Transverse colon (tissue), 4 donors: Measurements from ENCODE around the gene SLC45A1. TPM values are rescaled to one million over a fixed set of nuclear protein-coding genes. Genes with fewer than 3 reads are reported as not detected.
A peak's percentile ranks its signal among the peaks of the same experiment; 100 is the strongest.

Source experiments
- DNase-seq: peaks from one replicate; pipeline ENCODE4 v3.0.0-alpha.2; 2019
- H3K27ac ChIP-seq, 4 donors: fragments of 200-600 bp; sonication (generic); 2 replicates each; pipeline ENCODE4 v1.5.1; 2016 to 2018; ENCODE audit warnings: inconsistent platforms in 4 of 4
- H3K27me3 ChIP-seq: fragments of 200-600 bp; sonication (generic); 2 replicates; pipeline ENCODE4 v1.5.1; 2017; ENCODE audit warnings: inconsistent platforms
- H3K36me3 ChIP-seq, 4 donors: fragments of 200-600 bp; sonication (generic); 2 replicates each; pipeline ENCODE4 v1.5.1; 2017 to 2019; ENCODE audit warnings: inconsistent platforms in 4 of 4
- H3K4me1 ChIP-seq, 4 donors: fragments of 200-600 bp; sonication (generic); 2 replicates each; pipeline ENCODE4 v1.5.1; 2017 to 2020; ENCODE audit warnings: inconsistent platforms in 4 of 4
- H3K4me3 ChIP-seq, 4 donors: fragments of 200-600 bp; sonication (generic); 1 replicate in 1 of 4; 2 replicates in 3 of 4; pipeline versions ENCODE4 v1.5.1 to v1.6.1; 2017 to 2019; ENCODE audit warnings: inconsistent platforms in 4 of 4
- H3K9me3 ChIP-seq, 2 donors: fragments of 200-600 bp; sonication (generic); 2 replicates each; pipeline ENCODE4 v1.5.1; 2017 to 2019; ENCODE audit warnings: inconsistent platforms in 2 of 2
- CTCF ChIP-seq, 5 experiments: fragments of 200-600 bp in 3 of 5; fragments of 450-650 bp in 2 of 5; sonication (generic) in 3 of 5; IDR thresholded peaks; 1 replicate in 2 of 5; 2 replicates in 3 of 5; pipeline ENCODE4 v1.5.1; 2016 to 2017; ENCODE audit warnings: antibody characterized with exemption in 5 of 5, inconsistent platforms in 3 of 5, mild to moderate bottlenecking in 2 of 5, moderate library complexity in 1 of 5
- EP300 ChIP-seq: sonication (generic); formaldehyde crosslinking; IDR thresholded peaks from one replicate; pipeline ENCODE4 v1.6.1; 2017; ENCODE audit warnings: antibody characterized with exemption, low read depth
- POLR2A ChIP-seq: fragments of 450-650 bp; IDR thresholded peaks from one replicate; pipeline ENCODE4 v1.6.1; 2016; ENCODE audit warnings: antibody characterized with exemption, mild to moderate bottlenecking, moderate library complexity
- POLR2AphosphoS5 ChIP-seq, 3 donors: sonication (generic); formaldehyde crosslinking; IDR thresholded peaks; one replicate each; pipeline ENCODE4 v1.6.1; 2016; ENCODE audit warnings: antibody characterized with exemption in 3 of 3
- WGBS, 2 donors: methylation state at CpG; one replicate each; pipeline ENCODE4 v1.1.5; 2018; ENCODE audit warnings: low coverage in 1 of 2; 5-methylcytosine and 5-hydroxymethylcytosine counted together
- in situ Hi-C, 4 donors: fragments of 200-750 bp; cut with MboI; loops; one replicate each; pipeline versions ENCODE4 v1.15.0 to v1.15.1; 2017; ENCODE audit warnings: low sequenced_read_pairs in 3 of 4, low pct_ligation_motif_present in 1 of 4, low pct_unique_long_range_greater_than_20kb in 1 of 4
- intact Hi-C: fragments of 100-400 bp; cut with DNase I; formaldehyde crosslinking; loops from one replicate; pipeline ENCODE4 v1.15.1; 2023; ENCODE audit warnings: low total_unique reads
- total RNA-seq, 4 donors: library from RNA; depleted of rRNA; stranded (reverse); fragments of >200 nt; gene quantifications; one replicate each; pipeline ENCODE4 v1.1.0, GENCODE V29; 2016

The SLC45A1 gene
- total RNA-seq, 4 donors from 2014 or later = 2.3 to 7.1 (median 4.1) TPM

- intact Hi-C loops = no loop called here
- in situ Hi-C loops = loop anchor here in 2 of 4 donors (10.0 kb wide), 2 partner anchors 330 to 360 kb away; no protein-coding TSS in a partner anchor
- 60 to 91% methylated on average over 3 to 10 of the region's 10 CpGs for WGBS, 2 donors
These were observed 27.1 kb downstream of the SLC45A1 start for GRCh38 chr1:8344893-8345507.

GRCh38 chr1:8345621-8346415 lies 27.9 kb downstream of the SLC45A1 start:
- no peaks in the 10 kb centered on the region for H3K27me3 ChIP-seq
- H3K27ac ChIP-seq = no peak overlapping the region
- no peak for TF ChIP-seq CTCF (IDR thresholded peaks at IDR 0.05)
- no peak for TF ChIP-seq EP300
- TF ChIP-seq POLR2A = no peak
- TF ChIP-seq POLR2AphosphoS5 (IDR thresholded peaks at IDR 0.05) = no peak
- 89% methylated on average over 17 of the region's 18 CpGs; no CpG with 5 or more reads in 1 of the 2 donors for WGBS, 2 donors
- in situ Hi-C loops (loop anchor here in 2 of 4 donors (10.0 kb wide), 2 partner anchors 331 to 361 kb away; no protein-coding TSS in a partner anchor), intact Hi-C loops (no loop called here)
- H3K36me3 ChIP-seq = no peaks in the 10 kb centered on the region
- peaks cover 9 to 18% (median 14%) of the 10 kb centered on the region in 4 donors for H3K4me1 ChIP-seq
- DNase-seq = no peak
- H3K9me3 ChIP-seq = no peaks in the 10 kb centered on the region
- no peak overlapping the region for H3K4me3 ChIP-seq

More at GRCh38 chr1:8344893-8345507, 27.1 kb downstream of the SLC45A1 start:
- no peak for TF ChIP-seq POLR2AphosphoS5 (IDR thresholded peaks at IDR 0.05)
- no peak for TF ChIP-seq CTCF (IDR thresholded peaks at IDR 0.05)
- no peak for TF ChIP-seq EP300
- no peak for TF ChIP-seq POLR2A
- Histone ChIP-seq H3K36me3 (no peaks in the 10 kb centered on the region), H3K4me3 (no peak overlapping the region), H3K27me3 (no peaks in the 10 kb centered on the region), H3K27ac (no peak overlapping the region), H3K9me3 (no peaks in the 10 kb centered on the region), H3K4me1 (peaks cover 9 to 18% (median 14%) of the 10 kb centered on the region in 4 donors)
- no peak for DNase-seq

GRCh38 chr1:8347635-8348034 lies 29.7 kb downstream of the SLC45A1 start:
- TF ChIP-seq POLR2AphosphoS5 (IDR thresholded peaks at IDR 0.05) (no peak), CTCF (IDR thresholded peaks at IDR 0.05) (no peak), EP300 (no peak), POLR2A (no peak)
- no peaks in the 10 kb centered on the region for H3K36me3 ChIP-seq
- H3K4me1 ChIP-seq = peaks cover 9 to 22% (median 13%) of the 10 kb centered on the region in 4 donors
- H3K9me3 ChIP-seq = no peaks in the 10 kb centered on the region
- DNase-seq = no peak
- intact Hi-C loops = no loop called here
- H3K27me3 ChIP-seq = no peaks in the 10 kb centered on the region
- H3K27ac ChIP-seq = no peak overlapping the region
- in situ Hi-C loops = loop anchor here in 2 of 4 donors (10.0 kb wide), 2 partner anchors 333 to 363 kb away; no protein-coding TSS in a partner anchor
- 61 to 83% methylated on average over 5 to 15 of the region's 15 CpGs for WGBS, 2 donors
- no peak overlapping the region for H3K4me3 ChIP-seq

GRCh38 chr1:8348047-8348776 lies 30.3 kb downstream of the SLC45A1 start:
- Histone ChIP-seq H3K36me3 (no peaks in the 10 kb centered on the region), H3K27me3 (no peaks in the 10 kb centered on the region), H3K4me1 (peaks cover 3 to 21% (median 8%) of the 10 kb centered on the region in 4 donors), H3K9me3 (no peaks in the 10 kb centered on the region), H3K27ac (no peak overlapping the region), H3K4me3 (no peak overlapping the region)
- no peak for DNase-seq
- intact Hi-C loops (no loop called here), in situ Hi-C loops (loop anchor here in 2 of 4 donors (10.0 kb wide), 2 partner anchors 333 to 363 kb away; no protein-coding TSS in a partner anchor)
- 79% methylated on average over 21 of the region's 21 CpGs; no CpG with 5 or more reads in 1 of the 2 donors for WGBS, 2 donors
- TF ChIP-seq CTCF (IDR thresholded peaks at IDR 0.05) (no peak), POLR2AphosphoS5 (IDR thresholded peaks at IDR 0.05) (no peak), POLR2A (no peak), EP300 (peak; percentile 7)
